GM10266 (cell line): ENCODE data around the gene ATMIN.

Source experiments
- DNase-seq: peaks from one replicate; pipeline ENCODE4 v3.0.0; 2012; ENCODE audit errors: extremely low spot score
- CTCF ChIP-seq: IDR thresholded peaks from 2 replicates; pipeline ENCODE4 v1.5.1; 2012; ENCODE audit warnings: mild to moderate bottlenecking, low read depth; ENCODE audit not compliant: control insufficient read depth, insufficient read depth; ENCODE audit errors: missing control alignments

ATMIN gene

GRCh38 chr16:81035398-81035974 is at the start of gene ATMIN:
Gene ATMIN (plus strand): TSS chr16:81035842. CDS start chr16:81035871, 29 bp downstream.
- peak; percentile 98 for TF ChIP-seq CTCF
- DNase-seq: peak; percentile 98

GRCh38 chr16:80986557-80986956 is 49.1 kb upstream of the ATMIN start:
- no peak for TF ChIP-seq CTCF
- no peak for DNase-seq

- no peak for TF ChIP-seq CTCF
- no peak for DNase-seq
Measured at GRCh38 chr16:80988756-80989155, 46.9 kb upstream of the ATMIN start.

- no peak for DNase-seq
Measured at GRCh38 chr16:80989801-80990200, 45.8 kb upstream of the ATMIN start.

GRCh38 chr16:80990577-80990976 is 45.1 kb upstream of the ATMIN start:
- no peak for DNase-seq
- no peak for TF ChIP-seq CTCF

More at GRCh38 chr16:80989801-80990200, 45.8 kb upstream of the ATMIN start:
- no peak for TF ChIP-seq CTCF

GRCh38 chr16:80990978-80991377 is 44.7 kb upstream of the ATMIN start:
- no peak for TF ChIP-seq CTCF
- DNase-seq: no peak

GRCh38 chr16:80991792-80992430 is 43.7 kb upstream of the ATMIN start:
- no peak for DNase-seq
- no peak for TF ChIP-seq CTCF
